NCI-H69 (cell line): ENCODE measurements around the gene DRG2.

Experiments
- DNase-seq: peaks from one replicate; lab custom pipeline; 2025; lab: John Stamatoyannopoulos, UW

DRG2 gene

GRCh38 chr17:18143044-18143936 is 55.5 kb downstream of the DRG2 start:
- DNase-seq = peak; percentile 20

- no peak for DNase-seq
Observed at GRCh38 chr17:18144261-18144660, 56.5 kb downstream of the DRG2 start.

GRCh38 chr17:18144855-18145254 is 57.1 kb downstream of the DRG2 start:
- no peak for DNase-seq

GRCh38 chr17:18145811-18146210 is 58.1 kb downstream of the DRG2 start:
- DNase-seq = no peak

- DNase-seq = no peak
Observed at GRCh38 chr17:18146259-18146658, 58.5 kb downstream of the DRG2 start.

GRCh38 chr17:18146980-18147379 is 59.2 kb downstream of the DRG2 start:
- DNase-seq = no peak

GRCh38 chr17:18148586-18148985 is 60.8 kb downstream of the DRG2 start:
- DNase-seq = no peak

GRCh38 chr17:18151290-18151689 is 63.5 kb downstream of the DRG2 start:
- DNase-seq = no peak

- DNase-seq = no peak
Observed at GRCh38 chr17:18155179-18155578, 67.4 kb downstream of the DRG2 start.

- no peak for DNase-seq
Observed at GRCh38 chr17:18156171-18156975, 68.6 kb downstream of the DRG2 start.

- DNase-seq = no peak
Observed at GRCh38 chr17:18156976-18157280, 69.2 kb downstream of the DRG2 start.
